ENCODE data around the gene MOXD1.

GRCh38 chr6:132300323-132300949 is 100.8 kb downstream of the MOXD1 start:
- TF ChIP-seq ZNF274 (IDR thresholded peaks at IDR 0.05; ENCODE audit: low read depth, low read length) (no peak), YY1 (IDR thresholded peaks at IDR 0.05; ENCODE audit: insufficient read depth, insufficient read length) (no peak), SUZ12 (IDR thresholded peaks at IDR 0.05; ENCODE audit: extremely low read depth, insufficient read depth, insufficient read length) (no peak)

Measured in NT2/D1 (cell line).